Keratinocyte (primary cell): ENCODE data around the gene EYA4.

ENCODE experiments used
- CTCF ChIP-seq, 3 experiments: IDR thresholded peaks in 1 of 3; conservative IDR thresholded peaks in 1 of 3; optimal IDR thresholded peaks in 1 of 3; 2 replicates in 2 of 3; 3 replicates in 1 of 3; pipeline versions ENCODE3 to v1.5.1; 2011; ENCODE audit warnings: low read length in 3 of 3, mild to moderate bottlenecking in 3 of 3, moderate library complexity in 2 of 3, control low read depth in 1 of 3, inconsistent platforms in 1 of 3; ENCODE audit not compliant: insufficient read depth in 2 of 3; ENCODE audit errors: extremely low read depth in 1 of 3
- EZH2 ChIP-seq: IDR thresholded peaks from one replicate; pipeline ENCODE4 v1.6.1; 2012; ENCODE audit warnings: inconsistent platforms, mild to moderate bottlenecking, low read length, moderate library complexity

GRCh38 chr6:133394630-133395029 is 153.5 kb downstream of the EYA4 start:
- TF ChIP-seq CTCF (optimal IDR thresholded peaks at IDR 0.05 in 1 of 3, IDR thresholded peaks at IDR 0.05 in 1 of 3, conservative IDR thresholded peaks at IDR 0.05 in 1 of 3; ENCODE audit: extremely low read depth in 1 of 3, insufficient read depth in 2 of 3, low read length in 3 of 3), result no peak
- no peak for TF ChIP-seq EZH2
